Loucy (cell line): ENCODE data around the gene TTBK1.

Experiments used
- H2AFZ ChIP-seq: fragments of 200-600 bp; sonication (generic); 2 replicates; pipeline ENCODE4 v1.6.0; 2016; ENCODE audit warnings: antibody characterized with exemption, mild to moderate bottlenecking, low read length, moderate library complexity
- H3F3A ChIP-seq: fragments of 200-600 bp; 2 replicates; pipeline ENCODE4 v1.6.0; 2016; ENCODE audit warnings: antibody characterized with exemption, low read depth, mild to moderate bottlenecking
- H3K27me3 ChIP-seq: fragments of 200-600 bp; sonication (generic); 2 replicates; pipeline ENCODE4 v1.6.1; 2014; ENCODE audit warnings: low read length, mild to moderate bottlenecking; ENCODE audit not compliant: insufficient read depth, poor library complexity, severe bottlenecking
- H3K36me3 ChIP-seq: fragments of 200-600 bp; sonication (generic); 2 replicates; pipeline ENCODE4 v1.6.1; 2016; ENCODE audit warnings: low read length; ENCODE audit not compliant: insufficient read depth
- H3K4me1 ChIP-seq: fragments of 200-600 bp; sonication (generic); 2 replicates; pipeline ENCODE4 v1.5.1; 2014; ENCODE audit warnings: low read length, mild to moderate bottlenecking; ENCODE audit not compliant: insufficient read depth, poor library complexity, severe bottlenecking
- H3K4me2 ChIP-seq: fragments of 200-600 bp; sonication (generic); 2 replicates; pipeline ENCODE4 v1.6.0; 2014; ENCODE audit warnings: antibody characterized with exemption, low read length, low read depth, mild to moderate bottlenecking; ENCODE audit not compliant: poor library complexity, severe bottlenecking
- H3K4me3 ChIP-seq: fragments of 200-600 bp; sonication (generic); 2 replicates; pipeline ENCODE4 v1.5.1; 2014; ENCODE audit warnings: low read length, mild to moderate bottlenecking, mixed read lengths; ENCODE audit not compliant: poor library complexity, severe bottlenecking
- H3K79me2 ChIP-seq: fragments of 200-600 bp; sonication (generic); 2 replicates; pipeline ENCODE4 v1.6.1; 2014; ENCODE audit warnings: low read length; ENCODE audit not compliant: insufficient read depth
- H3K9ac ChIP-seq: fragments of 200-600 bp; sonication (generic); 2 replicates; pipeline ENCODE4 v1.6.0; 2014; ENCODE audit warnings: mild to moderate bottlenecking, low read depth, low read length, moderate library complexity; ENCODE audit not compliant: poor library complexity, severe bottlenecking
- H3K9me2 ChIP-seq: fragments of 200-600 bp; sonication (generic); replicated peaks from 2 replicates; pipeline ENCODE4 v1.6.1; 2016; ENCODE audit warnings: low read depth, low read length, mixed read lengths
- H3K9me3 ChIP-seq: fragments of 200-600 bp; sonication (generic); 2 replicates; pipeline ENCODE4 v1.6.1; 2014; ENCODE audit warnings: mild to moderate bottlenecking, antibody characterized with exemption, low read length, low read depth; ENCODE audit not compliant: insufficient read depth
- H4K20me1 ChIP-seq: fragments of 200-600 bp; sonication (generic); 2 replicates; pipeline ENCODE4 v1.6.0; 2014; ENCODE audit warnings: antibody characterized with exemption, low read length, mild to moderate bottlenecking; ENCODE audit not compliant: insufficient read depth, poor library complexity, severe bottlenecking
- CTCF ChIP-seq: fragments of 200-600 bp; sonication (generic); conservative IDR thresholded peaks from 2 replicates; pipeline ENCODE4 v1.5.1; 2014; ENCODE audit warnings: mild to moderate bottlenecking, antibody characterized with exemption, low read length
- EZH2phosphoT487 ChIP-seq: fragments of 200-600 bp; IDR thresholded peaks from 2 replicates; pipeline ENCODE4 v1.6.1; 2018; ENCODE audit warnings: antibody characterized with exemption, mild to moderate bottlenecking, moderate library complexity, borderline replicate concordance

Gene TTBK1

GRCh38 chr6:43262780-43263313 lies 19.6 kb downstream of the TTBK1 start:
- Histone ChIP-seq H3K4me1 (no peaks in the 10 kb centered on the region), H2AFZ (no peak overlapping the region), H3F3A (no peaks in the 10 kb centered on the region), H3K9me2 (no peaks in the 10 kb centered on the region), H3K4me2 (no peak overlapping the region), H3K4me3 (no peak overlapping the region), H4K20me1 (no peaks in the 10 kb centered on the region), H3K9ac (no peak overlapping the region), H3K79me2 (no peaks in the 10 kb centered on the region), H3K9me3 (no peaks in the 10 kb centered on the region), H3K36me3 (no peaks in the 10 kb centered on the region), H3K27me3 (no peaks in the 10 kb centered on the region)
- TF ChIP-seq CTCF: no peak
- TF ChIP-seq EZH2phosphoT487: no peak

DNA sequence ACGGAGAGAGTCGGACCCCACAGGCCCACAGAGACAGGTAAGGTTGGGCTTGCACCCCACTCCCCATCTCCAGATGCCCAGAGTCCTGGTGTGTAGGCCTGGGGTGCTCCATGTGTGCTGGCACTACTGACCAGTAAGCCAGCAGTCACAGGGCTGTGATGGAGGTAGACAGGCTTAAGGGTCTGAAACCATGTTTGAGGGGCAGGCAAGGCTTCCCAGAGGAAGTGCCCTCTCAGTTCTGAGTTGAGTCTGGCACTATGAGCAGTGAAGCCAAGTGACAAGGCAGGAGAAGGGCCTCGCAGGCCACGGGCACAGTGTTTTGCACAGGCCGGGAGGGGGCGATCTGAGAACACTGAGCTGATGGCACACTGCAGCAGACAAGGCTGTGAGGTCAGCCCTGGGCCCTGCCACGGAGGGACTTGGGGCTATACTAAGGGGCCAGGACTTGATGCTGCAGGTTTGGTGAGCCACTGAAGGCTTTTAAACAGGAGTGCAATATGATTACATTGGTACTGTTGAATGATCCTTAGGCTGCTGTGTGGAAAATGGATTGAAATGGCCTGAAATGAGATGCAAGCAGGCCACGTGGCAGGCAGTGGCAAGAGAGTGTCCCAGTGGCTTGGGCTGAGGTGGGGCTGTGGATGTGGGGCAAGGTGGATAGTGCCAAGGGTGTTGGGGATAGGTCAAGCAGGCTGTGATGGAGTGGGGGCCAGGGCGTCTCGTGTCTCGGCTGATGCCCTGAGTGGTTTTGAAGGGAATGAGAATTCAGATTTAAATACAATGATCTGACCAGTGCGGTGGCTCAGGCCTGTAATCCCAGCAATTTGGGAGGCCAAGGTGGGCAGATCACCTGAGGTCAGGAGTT lies 20.3 kb downstream of the TTBK1 start:
- Histone ChIP-seq H3K36me3 (no peaks in the 10 kb centered on the region), H3K79me2 (no peaks in the 10 kb centered on the region), H4K20me1 (no peaks in the 10 kb centered on the region), H2AFZ (no peak overlapping the region), H3K27me3 (no peaks in the 10 kb centered on the region), H3K4me3 (no peak overlapping the region), H3F3A (no peaks in the 10 kb centered on the region), H3K4me2 (no peak overlapping the region), H3K9ac (no peak overlapping the region), H3K9me2 (no peaks in the 10 kb centered on the region), H3K9me3 (no peaks in the 10 kb centered on the region), H3K4me1 (no peaks in the 10 kb centered on the region)
- TF ChIP-seq CTCF: peak; percentile 90
- no peak for TF ChIP-seq EZH2phosphoT487

DNA sequence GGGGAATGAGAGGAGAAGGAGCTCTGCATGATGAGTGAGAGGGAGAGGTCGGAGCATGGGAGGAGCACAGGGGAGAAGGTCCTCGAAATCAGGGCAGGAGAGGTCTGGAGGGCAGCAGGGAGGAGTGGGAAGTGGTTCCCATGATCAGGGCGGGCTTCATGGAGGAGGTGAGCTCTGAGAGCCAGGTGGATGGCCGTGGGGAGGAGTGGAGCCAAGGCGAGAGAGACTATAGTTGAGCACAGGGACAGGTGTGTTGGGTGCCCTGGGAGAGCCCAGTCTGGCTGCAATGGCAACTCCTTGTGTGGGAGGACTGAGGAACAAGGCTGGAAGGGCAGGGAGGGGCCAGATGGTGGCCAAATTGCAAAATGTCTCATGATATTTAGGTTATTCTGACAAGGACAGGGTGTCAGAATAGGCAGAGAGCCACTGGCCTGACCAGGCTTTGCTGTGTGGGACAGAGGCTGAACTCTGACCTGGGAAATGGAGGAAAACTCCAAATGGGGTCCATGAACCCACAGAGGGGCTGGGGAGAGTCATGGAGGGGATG lies 21.4 kb downstream of the TTBK1 start:
- no peaks in the 10 kb centered on the region for H3K79me2 ChIP-seq
- TF ChIP-seq EZH2phosphoT487: no peak
- TF ChIP-seq CTCF: no peak
- no peak overlapping the region for H2AFZ ChIP-seq

More for the DNA sequence above, 21.4 kb downstream of the TTBK1 start:
- no peak overlapping the region for H3K4me2 ChIP-seq
- no peaks in the 10 kb centered on the region for H3K36me3 ChIP-seq
- no peak overlapping the region for H3K4me3 ChIP-seq
- no peaks in the 10 kb centered on the region for H3K27me3 ChIP-seq
- H3K9me3 ChIP-seq: no peaks in the 10 kb centered on the region
- H3K9ac ChIP-seq: no peak overlapping the region
- H4K20me1 ChIP-seq: no peaks in the 10 kb centered on the region
- H3K9me2 ChIP-seq: no peaks in the 10 kb centered on the region
- no peaks in the 10 kb centered on the region for H3F3A ChIP-seq
- no peaks in the 10 kb centered on the region for H3K4me1 ChIP-seq
